Measurements from ENCODE around the gene MTARC2. TPM values are rescaled to one million over a fixed set of nuclear protein-coding genes. Genes with fewer than 3 reads are reported as not detected.
A peak's percentile ranks its signal among the peaks of the same experiment; 100 is the strongest.

MTARC2 gene
- total RNA-seq, 1 donor from 2014 or later: 8.2 TPM

GRCh38 chr1:220769205-220769604 is 21.1 kb downstream of the MTARC2 start:
- DNase-seq: no peak

DNA sequence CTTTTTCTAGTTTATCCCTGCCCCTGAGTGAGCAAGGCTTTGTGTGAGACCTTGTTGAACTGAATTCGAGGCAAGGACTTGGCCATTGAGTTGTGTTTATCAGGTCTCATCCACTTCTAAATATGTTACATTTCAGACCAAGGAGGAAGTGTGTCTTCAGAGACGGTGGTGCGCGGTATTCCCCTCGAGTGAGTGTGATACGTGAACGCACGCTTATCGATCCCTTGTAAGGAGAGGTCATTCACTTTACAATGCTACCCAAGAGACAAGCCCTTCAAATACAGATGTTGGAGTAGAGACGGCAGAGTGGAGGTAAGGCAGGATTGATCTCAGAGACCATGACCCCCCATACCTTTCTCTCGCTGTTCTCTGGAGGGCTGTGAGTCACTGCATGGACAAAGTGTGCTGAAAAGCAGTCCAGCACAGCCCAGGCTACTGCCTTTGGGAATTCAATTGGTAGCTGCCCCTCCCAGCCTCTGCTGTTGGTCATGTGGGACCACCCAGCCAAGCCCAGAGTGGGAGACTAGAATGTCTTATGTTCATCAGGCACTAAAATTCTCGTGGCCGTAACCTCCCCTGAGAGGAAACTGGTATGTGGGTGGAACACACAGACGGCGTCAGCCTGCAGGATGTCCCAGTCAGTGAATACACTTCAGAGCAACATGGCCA is 22.3 kb downstream of the MTARC2 start:
- DNase-seq: no peak

- DNase-seq: no peak
Measured at GRCh38 chr1:220772846-220773245, 24.7 kb downstream of the MTARC2 start.

DNA sequence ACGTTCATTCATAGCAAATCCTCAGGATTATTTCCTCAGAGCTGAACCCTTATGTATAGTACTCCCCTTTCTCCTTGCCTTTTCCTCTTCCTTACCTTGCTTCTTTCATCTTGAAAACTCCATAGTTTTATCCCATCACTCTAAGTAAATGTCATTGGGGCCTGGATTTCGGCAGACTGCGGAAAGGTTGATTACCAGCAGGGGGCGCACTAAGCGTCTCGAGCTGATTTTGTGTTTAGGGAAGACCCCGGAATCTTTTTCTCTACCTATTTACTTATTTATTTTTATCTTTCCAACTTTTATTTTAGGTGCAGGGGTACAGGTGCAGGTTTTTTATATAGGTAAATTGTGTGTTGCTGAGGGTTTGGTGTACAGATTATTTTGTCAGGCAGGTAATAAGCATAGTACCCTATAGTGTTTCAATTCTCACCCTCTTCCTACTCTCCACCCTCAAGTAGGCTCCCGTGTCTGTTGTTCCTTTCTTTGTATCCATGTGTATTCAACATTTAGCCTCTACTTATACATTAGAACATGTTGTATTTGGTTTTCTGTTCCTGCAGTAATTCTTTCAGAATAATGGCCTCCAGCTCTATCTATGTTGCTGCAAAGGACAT is 27.2 kb downstream of the MTARC2 start:
- DNase-seq: no peak

DNA sequence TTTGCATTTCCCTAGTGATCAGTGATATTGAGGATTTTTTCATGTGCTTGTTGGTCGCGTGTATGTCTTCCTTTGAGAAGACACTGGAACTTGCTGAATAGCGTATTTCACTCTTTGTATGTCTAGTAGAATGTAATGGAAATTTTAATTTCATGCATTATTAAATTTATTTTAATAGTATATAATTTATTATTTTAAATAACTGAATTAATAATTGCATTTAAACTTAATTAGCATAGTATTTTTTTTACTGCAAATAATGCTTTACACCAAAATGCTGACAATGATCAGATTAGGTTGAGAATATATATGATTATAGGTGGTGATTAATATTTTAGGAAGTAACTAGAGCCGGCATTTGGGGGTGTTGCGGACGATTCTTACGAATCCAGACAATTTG is 28.1 kb downstream of the MTARC2 start:
- no peak for DNase-seq

DNA sequence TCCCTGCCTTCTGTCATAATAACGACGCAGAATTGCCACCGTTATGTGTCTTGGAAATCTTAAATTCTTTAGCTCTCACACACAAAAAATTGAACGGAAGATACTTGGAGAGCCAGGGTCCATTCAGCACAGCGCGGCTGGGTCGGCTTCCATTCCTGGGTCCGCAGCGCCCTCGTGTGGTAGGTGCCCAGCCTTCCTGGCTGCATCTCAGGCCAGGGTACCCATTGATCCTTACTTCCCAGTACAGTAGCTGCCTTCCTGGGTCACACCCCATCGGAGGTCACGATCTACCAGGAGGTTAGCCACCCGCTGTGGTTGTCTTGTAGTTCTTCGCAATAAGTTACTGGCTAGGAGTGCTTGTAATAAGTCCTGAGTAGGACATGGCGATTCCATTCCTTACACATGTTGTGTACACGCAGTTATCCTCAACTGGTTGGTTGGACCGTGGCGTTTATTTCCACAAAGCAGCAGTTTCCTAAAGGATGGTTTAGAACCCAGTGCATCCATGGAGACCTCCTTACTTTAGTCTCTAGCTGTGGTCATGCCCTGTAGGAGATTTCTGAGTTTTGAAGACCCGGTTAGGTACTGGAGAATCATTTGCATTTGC is 28.7 kb downstream of the MTARC2 start:
- DNase-seq: peak; percentile 41

- no peak for DNase-seq
Measured at GRCh38 chr1:220783453-220783852, 35.3 kb downstream of the MTARC2 start.

GRCh38 chr1:220784751-220785150 is 36.6 kb downstream of the MTARC2 start:
- no peak for DNase-seq

- no peak for DNase-seq
Measured at GRCh38 chr1:220785166-220786056, 37.3 kb downstream of the MTARC2 start.

DNA sequence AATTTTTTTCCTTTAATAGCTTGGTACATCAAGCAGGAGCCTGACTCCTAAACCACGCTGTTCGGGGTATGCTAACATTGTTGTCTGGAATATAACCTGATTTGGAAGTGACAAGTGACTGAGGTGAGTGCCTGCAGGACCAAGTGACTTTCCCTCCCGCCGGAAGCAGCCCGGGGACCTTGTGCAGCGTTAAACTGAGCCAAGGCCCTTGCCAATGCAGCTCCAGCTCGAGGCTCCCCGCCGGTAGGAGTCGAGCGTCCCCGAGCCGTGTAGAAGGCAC is 37.9 kb downstream of the MTARC2 start:
- DNase-seq: no peak

GRCh38 chr1:220786337-220787068 is 38.4 kb downstream of the MTARC2 start, which contains the start of gene MTARC1:
TSS of gene MTARC1 (plus strand) at chr1:220786913. CDS start at chr1:220786945, 32 bp downstream.
- no peak for DNase-seq

- no peak for DNase-seq
Measured at GRCh38 chr1:220787069-220787619, 39.0 kb downstream of the MTARC2 start.

GRCh38 chr1:220788900-220789299 is 40.8 kb downstream of the MTARC2 start:
- no peak for DNase-seq

DNA sequence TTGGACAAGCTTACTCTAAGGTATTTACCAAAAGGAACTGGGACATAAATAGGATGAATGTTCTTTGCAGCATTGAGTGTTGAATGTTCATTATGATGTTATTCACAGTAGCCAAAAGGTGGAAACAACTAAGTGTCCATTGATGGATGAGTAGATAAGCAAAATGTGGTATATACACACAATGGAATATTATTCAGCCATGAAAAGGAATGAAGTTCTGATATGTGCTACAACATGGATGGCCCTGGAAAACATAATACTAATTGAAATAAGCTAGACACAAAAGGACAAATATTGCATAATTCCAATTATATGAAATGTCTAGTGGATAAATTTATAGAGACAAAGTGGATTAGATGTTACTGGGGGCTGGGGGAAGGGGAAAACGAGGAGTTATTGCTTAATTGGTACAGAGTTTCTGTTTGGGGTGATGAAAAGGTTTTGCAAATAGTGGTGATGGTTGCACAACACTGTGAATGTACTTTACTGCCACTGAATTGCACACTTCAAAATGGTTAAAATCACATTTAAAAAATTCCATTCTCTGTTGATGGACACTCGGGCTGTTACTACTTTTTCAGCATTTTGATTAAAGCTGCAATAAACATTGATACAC is 41.5 kb downstream of the MTARC2 start:
- no peak for DNase-seq

- no peak for DNase-seq
Measured at GRCh38 chr1:220791285-220791684, 43.2 kb downstream of the MTARC2 start.

DNA sequence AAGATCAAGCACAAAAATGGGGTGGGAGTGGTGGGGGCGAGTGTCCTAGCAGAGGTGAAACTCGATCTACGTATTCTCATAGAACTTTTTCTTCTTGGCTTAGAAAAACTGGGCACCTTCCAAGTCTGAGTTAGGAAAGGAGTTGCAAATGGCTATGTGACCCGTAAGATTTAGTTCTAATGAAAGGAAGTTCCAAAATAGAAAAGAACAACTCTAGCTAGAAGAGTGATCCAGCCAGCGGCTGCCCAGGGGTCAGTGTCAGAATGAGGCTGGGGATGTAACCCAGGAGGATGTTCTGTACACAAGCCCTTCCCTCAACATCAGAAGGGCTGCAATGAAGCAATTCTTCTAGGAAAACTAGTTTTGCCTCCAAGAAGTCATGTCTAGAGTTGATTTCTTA is 43.8 kb downstream of the MTARC2 start:
- no peak for DNase-seq

DNA sequence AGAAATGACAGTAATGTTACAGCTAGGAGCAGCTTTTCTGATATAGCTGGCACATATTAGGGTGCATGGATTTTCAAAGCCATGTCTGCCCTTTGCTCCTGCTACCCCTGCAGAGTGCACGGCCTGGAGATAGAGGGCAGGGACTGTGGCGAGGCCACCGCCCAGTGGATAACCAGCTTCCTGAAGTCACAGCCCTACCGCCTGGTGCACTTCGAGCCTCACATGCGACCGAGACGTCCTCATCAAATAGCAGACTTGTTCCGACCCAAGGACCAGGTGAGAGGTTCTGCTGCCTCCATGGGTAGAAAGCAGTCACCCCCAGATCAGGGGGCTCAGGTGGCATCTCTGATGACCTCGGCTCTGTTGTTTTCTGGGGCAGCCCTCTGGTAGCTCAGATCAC is 48.4 kb downstream of the MTARC2 start:
- DNase-seq: no peak

GRCh38 chr1:220797044-220797443 is 48.9 kb downstream of the MTARC2 start:
- DNase-seq: no peak

DNA sequence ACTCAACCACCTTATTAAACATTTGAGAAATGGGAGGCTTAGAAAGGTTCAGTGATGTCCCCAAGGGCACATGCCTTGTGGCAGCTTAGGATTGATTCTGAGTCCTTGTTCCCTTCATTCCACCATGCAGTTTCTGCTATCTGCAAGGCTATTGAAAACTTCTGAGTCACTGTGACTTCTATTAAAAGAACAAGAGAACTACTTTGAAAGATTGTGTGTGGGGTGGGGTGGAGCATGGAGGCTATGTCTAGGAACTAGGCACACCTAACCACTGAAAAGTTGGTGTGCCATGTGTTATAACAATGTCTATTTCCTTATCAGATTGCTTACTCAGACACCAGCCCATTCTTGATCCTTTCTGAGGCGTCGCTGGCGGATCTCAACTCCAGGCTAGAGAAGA is 49.4 kb downstream of the MTARC2 start:
- DNase-seq: no peak

DNA sequence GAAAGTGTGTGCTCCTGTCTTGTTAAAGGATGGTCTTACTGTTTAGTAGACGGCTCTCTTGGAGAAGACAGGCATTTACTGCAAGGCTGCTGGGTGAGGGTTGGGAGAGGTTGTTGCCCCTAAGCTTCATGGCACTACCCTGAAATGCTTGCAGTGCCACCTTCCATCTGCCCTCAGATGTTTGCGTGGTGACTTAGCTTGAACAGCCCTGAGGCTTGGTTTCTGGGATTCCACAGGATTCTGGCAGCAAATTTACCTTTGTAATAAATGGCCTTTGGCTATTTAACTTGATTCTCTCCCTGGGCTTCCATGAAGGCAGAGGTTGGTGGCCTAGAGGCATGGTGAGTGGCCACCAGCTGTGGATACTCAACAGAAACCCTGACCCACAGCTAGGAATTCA is 50.2 kb downstream of the MTARC2 start:
- DNase-seq: no peak

GRCh38 chr1:220800262-220800661 is 52.1 kb downstream of the MTARC2 start:
- no peak for DNase-seq
